Stomach (tissue), 9 donors: Measurements from ENCODE around the gene QRSL1. TPM values are rescaled to one million over a fixed set of nuclear protein-coding genes. Genes with fewer than 3 reads are reported as not detected.
A peak's percentile ranks its signal among the peaks of the same experiment; 100 is the strongest.

Experiments used
- DNase-seq, 2 donors: peaks; one replicate each; pipeline versions ENCODE4 v3.0.0 to v3.0.0-alpha.2; 2013 to 2019
- H3K27ac ChIP-seq, 5 donors: fragments of 200-600 bp in 4 of 5; sonication (generic) in 4 of 5; one replicate each; pipeline ENCODE4 v1.5.1; 2013 to 2019; ENCODE audit warnings: mild to moderate bottlenecking in 1 of 5, moderate library complexity in 1 of 5
- H3K27me3 ChIP-seq, 3 donors: fragments of 200-600 bp; sonication (generic); one replicate each; pipeline ENCODE4 v1.5.1; 2017 to 2019; ENCODE audit warnings: mixed run types in 1 of 3
- H3K36me3 ChIP-seq, 4 donors: fragments of 200-600 bp; sonication (generic); 1 replicate in 3 of 4; 2 replicates in 1 of 4; pipeline ENCODE4 v1.5.1; 2016 to 2019
- H3K4me1 ChIP-seq, 4 donors: fragments of 200-600 bp; sonication (generic); one replicate each; pipeline ENCODE4 v1.5.1; 2016 to 2019
- H3K4me3 ChIP-seq, 4 donors: fragments of 200-600 bp; sonication (generic) in 3 of 4; one replicate each; pipeline ENCODE4 v1.5.1; 2016 to 2019; ENCODE audit warnings: mild to moderate bottlenecking in 1 of 4
- H3K9me3 ChIP-seq, 4 donors: fragments of 200-600 bp; sonication (generic); one replicate each; pipeline ENCODE4 v1.5.1; 2016 to 2019
- CTCF ChIP-seq, 7 experiments: fragments of 450-650 bp in 4 of 7; fragments of 200-600 bp in 3 of 7; sonication (generic) in 3 of 7; IDR thresholded peaks; one replicate each; pipeline ENCODE4 v1.5.1; 2016 to 2019; ENCODE audit warnings: antibody characterized with exemption in 7 of 7, control low read depth in 2 of 7, mild to moderate bottlenecking in 1 of 7
- EP300 ChIP-seq: sonication (generic); formaldehyde crosslinking; IDR thresholded peaks from one replicate; pipeline ENCODE4 v1.6.1; 2017; ENCODE audit warnings: antibody characterized with exemption
- POLR2A ChIP-seq, 4 donors: fragments of 450-650 bp; IDR thresholded peaks; one replicate each; pipeline ENCODE4 v1.6.1; 2016; ENCODE audit warnings: antibody characterized with exemption in 4 of 4, control low read depth in 2 of 4, mild to moderate bottlenecking in 1 of 4, moderate library complexity in 1 of 4
- POLR2AphosphoS5 ChIP-seq, 3 donors: sonication (generic); formaldehyde crosslinking; IDR thresholded peaks; one replicate each; pipeline ENCODE4 v1.6.1; 2016; ENCODE audit warnings: antibody characterized with exemption in 3 of 3
- WGBS, 5 donors: extraction: QIAGEN DNeasy Blood & Tissue Kit in 3 of 5; methylation state at CpG; one replicate each; pipeline versions ENCODE4 v1.1.5 to v1.1.7; 2013 to 2018; 5-methylcytosine and 5-hydroxymethylcytosine counted together
- intact Hi-C: fragments of 100-400 bp; cut with DNase I; formaldehyde crosslinking; loops from one replicate; pipeline ENCODE4 v1.15.1; 2023; ENCODE audit warnings: low total_unique reads
- polyA plus RNA-seq, 3 donors: library from polyadenylated mRNA; stranded (reverse); fragments of 200-250 nt; gene quantifications; one replicate each; pipeline ENCODE4 v1.2.3, GENCODE V29; 2013
- total RNA-seq, 5 donors: library from RNA; depleted of rRNA; stranded (reverse); fragments of >200 nt; gene quantifications; one replicate each; pipeline versions ENCODE4 v1.1.0 to v1.2.3, GENCODE V29; 2014 to 2016
- donor health status: healthy with polysubstance abuse.
- donor health status: Bipolar disorder and iron deficiency.
- donor health status: healthy.

The QRSL1 gene
- total and polyA plus RNA-seq, 8 donors, result 2.3 to 19.8 (median 6.9) TPM

- WGBS, 5 donors, result 50 to 73% (median 60%) methylated on average over 6 of the region's 6 CpGs
- peak in 1 of 2 donors; percentile 44 for DNase-seq
- H3K27ac ChIP-seq, result peak overlapping the region in 1 of 5 donors; percentile 43
Observed at GRCh38 chr6:106688177-106688951, 59.0 kb downstream of the QRSL1 start.

GRCh38 chr6:106692112-106692818 is 62.9 kb downstream of the QRSL1 start:
- H3K36me3 ChIP-seq, result no peaks in the 10 kb centered on the region
- H3K27ac ChIP-seq, result peak overlapping the region; percentile 69 to 84 (median 78)
- DNase-seq, result peak; percentile 77 to 80
- intact Hi-C loops, result no loop called here
- peaks cover 0 to 27% (median 17%) of the 10 kb centered on the region in 4 donors for H3K4me1 ChIP-seq
- H3K9me3 ChIP-seq, result no peaks in the 10 kb centered on the region
- 22 to 37% (median 27%) methylated on average over 6 of the region's 6 CpGs for WGBS, 5 donors
- H3K27me3 ChIP-seq, result no peaks in the 10 kb centered on the region
- no peak overlapping the region for H3K4me3 ChIP-seq
- TF ChIP-seq POLR2AphosphoS5 (IDR thresholded peaks at IDR 0.05), result peak in 1 of 3 donors; percentile 12
- no peak for TF ChIP-seq EP300

More at GRCh38 chr6:106688177-106688951, 59.0 kb downstream of the QRSL1 start:
- no peak overlapping the region for H3K4me3 ChIP-seq
- peaks cover 0 to 14% (median 11%) of the 10 kb centered on the region in 4 donors for H3K4me1 ChIP-seq
- no peaks in the 10 kb centered on the region for H3K27me3 ChIP-seq
- no peak for TF ChIP-seq EP300
- TF ChIP-seq POLR2AphosphoS5 (IDR thresholded peaks at IDR 0.05), result no peak
- TF ChIP-seq CTCF (IDR thresholded peaks at IDR 0.05), result no peak
- no peak for TF ChIP-seq POLR2A (IDR thresholded peaks at IDR 0.05)
- H3K9me3 ChIP-seq, result no peaks in the 10 kb centered on the region
- intact Hi-C loops, result no loop called here
- no peaks in the 10 kb centered on the region for H3K36me3 ChIP-seq

- Histone ChIP-seq H3K27me3 (no peaks in the 10 kb centered on the region), H3K9me3 (no peaks in the 10 kb centered on the region), H3K36me3 (no peaks in the 10 kb centered on the region), H3K4me1 (peaks cover 0 to 27% (median 17%) of the 10 kb centered on the region in 4 donors), H3K4me3 (no peak overlapping the region), H3K27ac (peak overlapping the region; percentile 69 to 84 (median 78))
- TF ChIP-seq POLR2A (IDR thresholded peaks at IDR 0.05) (no peak), POLR2AphosphoS5 (IDR thresholded peaks at IDR 0.05) (no peak), CTCF (IDR thresholded peaks at IDR 0.05) (no peak), EP300 (no peak)
- peak in 1 of 2 donors; percentile 70 for DNase-seq
- WGBS, 5 donors, result 41 to 57% (median 53%) methylated on average over 3 of the region's 3 CpGs
- intact Hi-C loops, result no loop called here
Observed at GRCh38 chr6:106692819-106693208, 63.4 kb downstream of the QRSL1 start.

GRCh38 chr6:106693418-106693817 is 64.0 kb downstream of the QRSL1 start:
- 69 to 81% (median 77%) methylated on average over 2 of the region's 2 CpGs for WGBS, 5 donors
- TF ChIP-seq POLR2AphosphoS5 (IDR thresholded peaks at IDR 0.05) (no peak), EP300 (no peak), POLR2A (IDR thresholded peaks at IDR 0.05) (no peak), CTCF (IDR thresholded peaks at IDR 0.05) (no peak)
- peak in 1 of 2 donors; percentile 28 for DNase-seq
- intact Hi-C loops, result no loop called here
- Histone ChIP-seq H3K4me1 (peaks cover 0 to 27% (median 17%) of the 10 kb centered on the region in 4 donors), H3K27me3 (no peaks in the 10 kb centered on the region), H3K27ac (peak overlapping the region in 4 of 5 donors; percentile 69 to 84 (median 78)), H3K4me3 (no peak overlapping the region), H3K36me3 (no peaks in the 10 kb centered on the region), H3K9me3 (no peaks in the 10 kb centered on the region)
